Measurements from ENCODE around the gene NAALADL2. TPM values are rescaled to one million over a fixed set of nuclear protein-coding genes. Genes with fewer than 3 reads are reported as not detected.

NAALADL2 gene
- polyA plus RNA-seq, 1 donor from 2014 or later: 1.6 TPM

GRCh38 chr3:175552929-175553328, 693.8 kb downstream of the NAALADL2 start:
- H3K4me3 ChIP-seq (ENCODE audit: low read length): no peak overlapping the region
- H3K27ac ChIP-seq (ENCODE audit: low read length): no peak overlapping the region
- H3K9ac ChIP-seq (ENCODE audit: low read length): no peak overlapping the region

DNA sequence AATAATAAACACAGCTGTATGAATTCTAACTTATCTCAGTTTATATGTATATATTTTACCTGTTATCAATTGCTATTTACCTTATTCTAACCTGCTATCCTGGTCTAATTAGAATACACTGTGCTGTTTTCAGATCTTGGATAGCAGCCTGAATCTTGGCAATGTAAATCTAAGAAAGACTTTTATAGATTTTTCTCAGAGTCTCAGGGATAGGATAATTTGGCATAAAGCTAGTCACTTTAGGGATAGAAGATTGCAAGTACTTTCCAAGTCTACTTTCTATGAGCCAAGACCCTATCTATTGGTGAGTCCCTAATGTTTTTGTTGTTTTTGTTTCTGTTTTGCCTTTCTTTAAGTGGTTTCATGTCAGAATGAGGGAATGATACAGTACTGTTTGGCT, 695.7 kb downstream of the NAALADL2 start:
- no peaks in the 10 kb centered on the region for H3K9me2 ChIP-seq (ENCODE audit: insufficient read depth, low read length)
- H3K79me2 ChIP-seq (replicated peaks; ENCODE audit: insufficient read depth, low read length): no peaks in the 10 kb centered on the region
- no peaks in the 10 kb centered on the region for H4K20me1 ChIP-seq (ENCODE audit: insufficient read depth)
- no peak overlapping the region for H2AFZ ChIP-seq (ENCODE audit: low read depth, low read length)
- TF ChIP-seq, protein P1, sequence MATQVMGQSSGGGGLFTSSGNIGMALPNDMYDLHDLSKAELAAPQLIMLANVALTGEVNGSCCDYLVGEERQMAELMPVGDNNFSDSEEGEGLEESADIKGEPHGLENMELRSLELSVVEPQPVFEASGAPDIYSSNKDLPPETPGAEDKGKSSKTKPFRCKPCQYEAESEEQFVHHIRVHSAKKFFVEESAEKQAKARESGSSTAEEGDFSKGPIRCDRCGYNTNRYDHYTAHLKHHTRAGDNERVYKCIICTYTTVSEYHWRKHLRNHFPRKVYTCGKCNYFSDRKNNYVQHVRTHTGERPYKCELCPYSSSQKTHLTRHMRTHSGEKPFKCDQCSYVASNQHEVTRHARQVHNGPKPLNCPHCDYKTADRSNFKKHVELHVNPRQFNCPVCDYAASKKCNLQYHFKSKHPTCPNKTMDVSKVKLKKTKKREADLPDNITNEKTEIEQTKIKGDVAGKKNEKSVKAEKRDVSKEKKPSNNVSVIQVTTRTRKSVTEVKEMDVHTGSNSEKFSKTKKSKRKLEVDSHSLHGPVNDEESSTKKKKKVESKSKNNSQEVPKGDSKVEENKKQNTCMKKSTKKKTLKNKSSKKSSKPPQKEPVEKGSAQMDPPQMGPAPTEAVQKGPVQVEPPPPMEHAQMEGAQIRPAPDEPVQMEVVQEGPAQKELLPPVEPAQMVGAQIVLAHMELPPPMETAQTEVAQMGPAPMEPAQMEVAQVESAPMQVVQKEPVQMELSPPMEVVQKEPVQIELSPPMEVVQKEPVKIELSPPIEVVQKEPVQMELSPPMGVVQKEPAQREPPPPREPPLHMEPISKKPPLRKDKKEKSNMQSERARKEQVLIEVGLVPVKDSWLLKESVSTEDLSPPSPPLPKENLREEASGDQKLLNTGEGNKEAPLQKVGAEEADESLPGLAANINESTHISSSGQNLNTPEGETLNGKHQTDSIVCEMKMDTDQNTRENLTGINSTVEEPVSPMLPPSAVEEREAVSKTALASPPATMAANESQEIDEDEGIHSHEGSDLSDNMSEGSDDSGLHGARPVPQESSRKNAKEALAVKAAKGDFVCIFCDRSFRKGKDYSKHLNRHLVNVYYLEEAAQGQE (IDR thresholded peaks at IDR 0.05; ENCODE audit: borderline replicate concordance): no peak
- no peak for TF ChIP-seq RAD21 (conservative IDR thresholded peaks at IDR 0.05)
- no peak for TF ChIP-seq MXI1 (conservative IDR thresholded peaks at IDR 0.05; ENCODE audit: poor library complexity, severe bottlenecking)
- TF ChIP-seq CTCF (IDR thresholded peaks at IDR 0.05; ENCODE audit: poor library complexity, severe bottlenecking): no peak
- no peak for TF ChIP-seq EP300 (conservative IDR thresholded peaks at IDR 0.05; ENCODE audit: poor library complexity, severe bottlenecking)
- no peak for TF ChIP-seq TAF1 (IDR thresholded peaks at IDR 0.05; ENCODE audit: low read depth)
- no peak for TF ChIP-seq POLR2AphosphoS5 (IDR thresholded peaks at IDR 0.05)
- TF ChIP-seq SMC3 (conservative IDR thresholded peaks at IDR 0.05; ENCODE audit: poor library complexity): no peak
- no peak for TF ChIP-seq EZH2 (IDR thresholded peaks at IDR 0.05; ENCODE audit: borderline replicate concordance, insufficient read depth, low read length, poor library complexity, severe bottlenecking)
- H3K9ac ChIP-seq (ENCODE audit: low read length): no peak overlapping the region
- H3K9me3 ChIP-seq (ENCODE audit: low read length): no peaks in the 10 kb centered on the region
- H3K4me2 ChIP-seq (ENCODE audit: low read length): no peak overlapping the region
- H3K27ac ChIP-seq (ENCODE audit: low read length): no peak overlapping the region
- no peak overlapping the region for H3K4me3 ChIP-seq (ENCODE audit: low read length)
- no peaks in the 10 kb centered on the region for H3K36me3 ChIP-seq (ENCODE audit: insufficient read depth, low read length)
- H3F3A ChIP-seq (ENCODE audit: insufficient read depth, low read length, poor library complexity, severe bottlenecking): no peaks in the 10 kb centered on the region
- H3K27me3 ChIP-seq (ENCODE audit: insufficient read depth, low read depth, low read length): no peaks in the 10 kb centered on the region

More at GRCh38 chr3:175552929-175553328, 693.8 kb downstream of the NAALADL2 start:
- no peaks in the 10 kb centered on the region for H4K20me1 ChIP-seq (ENCODE audit: insufficient read depth)
- H3K9me2 ChIP-seq (ENCODE audit: insufficient read depth, low read length): no peaks in the 10 kb centered on the region
- H2AFZ ChIP-seq (ENCODE audit: low read depth, low read length): no peak overlapping the region
- no peaks in the 10 kb centered on the region for H3F3A ChIP-seq (ENCODE audit: insufficient read depth, low read length, poor library complexity, severe bottlenecking)
- no peaks in the 10 kb centered on the region for H3K79me2 ChIP-seq (replicated peaks; ENCODE audit: insufficient read depth, low read length)
- H3K27me3 ChIP-seq (ENCODE audit: insufficient read depth, low read depth, low read length): no peaks in the 10 kb centered on the region
- no peaks in the 10 kb centered on the region for H3K9me3 ChIP-seq (ENCODE audit: low read length)
- no peak overlapping the region for H3K4me2 ChIP-seq (ENCODE audit: low read length)
- no peaks in the 10 kb centered on the region for H3K36me3 ChIP-seq (ENCODE audit: insufficient read depth, low read length)
- no peak for TF ChIP-seq CTCF (IDR thresholded peaks at IDR 0.05; ENCODE audit: poor library complexity, severe bottlenecking)
- TF ChIP-seq POLR2AphosphoS5 (IDR thresholded peaks at IDR 0.05): no peak
- no peak for TF ChIP-seq SMC3 (conservative IDR thresholded peaks at IDR 0.05; ENCODE audit: poor library complexity)
- TF ChIP-seq EZH2 (IDR thresholded peaks at IDR 0.05; ENCODE audit: borderline replicate concordance, insufficient read depth, low read length, poor library complexity, severe bottlenecking): no peak
- TF ChIP-seq TAF1 (IDR thresholded peaks at IDR 0.05; ENCODE audit: low read depth): no peak
